HL-60 (cell line): ENCODE results near the gene GPC5.

Experiments used
- CTCF ChIP-seq: IDR thresholded peaks from one replicate; pipeline ENCODE4 v1.5.1; 2011; ENCODE audit warnings: low read length, control low read depth, inconsistent platforms; ENCODE audit not compliant: insufficient read depth
- GABPA ChIP-seq: IDR thresholded peaks from 2 replicates; pipeline ENCODE4 v1.6.1; 2012; ENCODE audit warnings: low read depth
- POLR2AphosphoS5 ChIP-seq: IDR thresholded peaks from 2 replicates; pipeline ENCODE4 v1.6.1; 2012; ENCODE audit warnings: low read depth
- REST ChIP-seq: IDR thresholded peaks from 2 replicates; pipeline ENCODE4 v1.6.1; 2012; ENCODE audit warnings: low read depth; ENCODE audit not compliant: insufficient replicate concordance
- SPI1 ChIP-seq: IDR thresholded peaks from 2 replicates; pipeline ENCODE4 v1.6.1; 2012; ENCODE audit warnings: low read depth, mild to moderate bottlenecking, borderline replicate concordance

GRCh38 chr13:91986761-91987483 lies 588.5 kb downstream of the GPC5 start:
- TF ChIP-seq CTCF, result no peak
- no peak for TF ChIP-seq REST
- no peak for TF ChIP-seq GABPA
- TF ChIP-seq SPI1, result no peak
- TF ChIP-seq POLR2AphosphoS5, result no peak
